Measurements from ENCODE around the gene CDH6.

- TF ChIP-seq CTCF (IDR thresholded peaks at IDR 0.05 in 2 of 3, conservative IDR thresholded peaks at IDR 0.05 in 1 of 3; ENCODE audit: borderline replicate concordance in 1 of 3, insufficient read depth in 1 of 3, low read depth in 2 of 3, low read length in 2 of 3) (peak in 2 of 3 experiments; percentile 50 to 77; a peak in 4 of 6 replicates), EZH2 (IDR thresholded peaks at IDR 0.05) (no peak), POLR2AphosphoS5 (IDR thresholded peaks at IDR 0.05; ENCODE audit: low read depth, low read length) (no peak), POLR2A (IDR thresholded peaks at IDR 0.05; ENCODE audit: borderline replicate concordance, extremely low read depth, insufficient read depth, insufficient read length) (no peak), ZBTB33 (IDR thresholded peaks at IDR 0.05; ENCODE audit: extremely low read depth, insufficient replicate concordance, low read length) (no peak), YY1 (IDR thresholded peaks at IDR 0.05; ENCODE audit: extremely low read depth, insufficient replicate concordance, low read depth, low read length) (no peak), FOSL1 (IDR thresholded peaks at IDR 0.05; ENCODE audit: low read depth) (no peak), ZNF274 (IDR thresholded peaks at IDR 0.05; ENCODE audit: low read depth, low read length) (no peak), EGR1 (IDR thresholded peaks at IDR 0.05; ENCODE audit: low read depth) (no peak), REST (IDR thresholded peaks at IDR 0.05; ENCODE audit: low read depth) (no peak), EZH2phosphoT487 (IDR thresholded peaks at IDR 0.05; ENCODE audit: borderline replicate concordance) (no peak), MAX (IDR thresholded peaks at IDR 0.05) (no peak), SRF (IDR thresholded peaks at IDR 0.05; ENCODE audit: low read depth) (no peak), RAD21 (IDR thresholded peaks at IDR 0.05; ENCODE audit: low read depth) (peak; percentile 3; the same call in 1 of the 2 replicates)
Measured at GRCh38 chr5:31186672-31187267, 6.7 kb upstream of the CDH6 start.
